AG04449 (cell line): ENCODE data around the gene PSMB2.

ENCODE experiments used
- CTCF ChIA-PET: fragments of 350-600 bp; formaldehyde crosslinking; extraction: SDS; loops from one replicate; lab custom pipeline; 2021; ENCODE audit warnings: antibody characterized with exemption; lab: Yijun Ruan, JAX
- POLR2A ChIA-PET: fragments of 400-600, 350-600 bp; formaldehyde crosslinking; extraction: SDS; loops from one replicate; lab custom pipeline; 2020; ENCODE audit warnings: antibody characterized with exemption, inconsistent platforms; lab: Yijun Ruan, JAX
- DNase-seq: peaks from one replicate; pipeline ENCODE4 v3.0.0-alpha.2; 2010; ENCODE audit warnings: low read depth, low spot score
- H3K4me3 ChIP-seq: 2 replicates; pipeline ENCODE4 v1.5.1; 2011; ENCODE audit warnings: low read depth, mild to moderate bottlenecking, control low read depth, low read length
- CTCF ChIP-seq: IDR thresholded peaks from one replicate; pipeline ENCODE4 v1.5.1; 2011; ENCODE audit warnings: mild to moderate bottlenecking, moderate library complexity, low read length, control low read depth, inconsistent platforms; ENCODE audit not compliant: insufficient read depth; ENCODE audit errors: missing control alignments

The PSMB2 gene

GRCh38 chr1:35675773-35676172 lies 34.4 kb upstream of the PSMB2 start:
- CTCF ChIA-PET, result no interaction called here

GRCh38 chr1:35674111-35674510 lies 32.8 kb upstream of the PSMB2 start:
- POLR2A ChIA-PET, result no interaction called here
- CTCF ChIA-PET, result interaction anchor here (1.4 kb wide), 1 partner anchor 12 kb away, joined by 3 read pairs; no protein-coding TSS in a partner anchor
- DNase-seq, result no peak
- TF ChIP-seq CTCF, result no peak
- H3K4me3 ChIP-seq, result no peak overlapping the region

More at GRCh38 chr1:35675773-35676172, 34.4 kb upstream of the PSMB2 start:
- H3K4me3 ChIP-seq, result no peak overlapping the region
- POLR2A ChIA-PET, result no interaction called here
- DNase-seq, result no peak
- no peak for TF ChIP-seq CTCF

GRCh38 chr1:35672116-35672515 lies 30.8 kb upstream of the PSMB2 start:
- no peak for DNase-seq
- TF ChIP-seq CTCF, result no peak
- ChIA-PET CTCF (interaction anchor here (1.0 to 1.4 kb wide), 4 partner anchors 15 to 55 kb away, joined by 3 to 7 read pairs (median 3); no protein-coding TSS in a partner anchor), POLR2A (no interaction called here)
- H3K4me3 ChIP-seq, result no peak overlapping the region

- H3K4me3 ChIP-seq, result no peak overlapping the region
- CTCF ChIA-PET, result no interaction called here
- no peak for TF ChIP-seq CTCF
- DNase-seq, result no peak
- POLR2A ChIA-PET, result no interaction called here
Observed at GRCh38 chr1:35668506-35668905, 27.2 kb upstream of the PSMB2 start.

GRCh38 chr1:35666916-35667315 lies 25.6 kb upstream of the PSMB2 start:
- DNase-seq, result no peak
- no peak overlapping the region for H3K4me3 ChIP-seq
- ChIA-PET POLR2A (no interaction called here), CTCF (interaction anchor here (0.8 to 1.7 kb wide), 2 partner anchors 48 to 50 kb away, joined by 4 to 5 read pairs; no protein-coding TSS in a partner anchor)
- TF ChIP-seq CTCF, result no peak

GRCh38 chr1:35666216-35666615 lies 24.9 kb upstream of the PSMB2 start:
- ChIA-PET CTCF (interaction anchor here (0.8 to 1.7 kb wide), 2 partner anchors 49 to 51 kb away, joined by 4 to 5 read pairs; no protein-coding TSS in a partner anchor), POLR2A (no interaction called here)
- H3K4me3 ChIP-seq, result no peak overlapping the region
- TF ChIP-seq CTCF, result no peak
- DNase-seq, result no peak
